ENCODE measurements around the gene EBLN1. TPM values are rescaled to one million over a fixed set of nuclear protein-coding genes. Genes with fewer than 3 reads are reported as not detected.

EBLN1 gene
- total RNA-seq, result not detected
- long read RNA-seq, donor 1, result 0 reads
- long read RNA-seq, donor 2, result 0 reads

DNA sequence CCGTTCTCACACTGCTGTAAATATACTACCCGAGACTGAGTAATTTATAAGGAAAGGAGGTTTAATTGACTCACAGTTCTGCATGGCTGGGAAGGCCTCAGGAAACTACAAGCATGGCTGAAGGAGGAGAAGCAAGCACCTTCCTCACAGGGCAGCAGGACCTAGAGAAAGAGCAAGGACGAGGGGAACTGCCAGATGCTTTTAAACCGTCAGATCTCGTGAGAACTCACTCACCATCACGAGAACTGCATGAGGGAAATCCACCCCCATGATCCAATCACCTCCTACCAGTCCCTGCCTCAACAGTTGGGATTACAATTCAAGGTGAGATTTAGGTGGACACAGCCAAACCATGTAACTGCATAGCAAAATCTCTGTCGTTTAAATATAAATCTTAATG lies at the start of gene EBLN1:
TSS of gene EBLN1 (minus strand) at position 174 of the 400 bp plus-strand sequence. CDS start 8,032 bp downstream, outside the sequence.
- no peak for DNase-seq (ENCODE audit: low spot score)
- intact Hi-C loops (cut with DNase I), result no loop called here

DNA sequence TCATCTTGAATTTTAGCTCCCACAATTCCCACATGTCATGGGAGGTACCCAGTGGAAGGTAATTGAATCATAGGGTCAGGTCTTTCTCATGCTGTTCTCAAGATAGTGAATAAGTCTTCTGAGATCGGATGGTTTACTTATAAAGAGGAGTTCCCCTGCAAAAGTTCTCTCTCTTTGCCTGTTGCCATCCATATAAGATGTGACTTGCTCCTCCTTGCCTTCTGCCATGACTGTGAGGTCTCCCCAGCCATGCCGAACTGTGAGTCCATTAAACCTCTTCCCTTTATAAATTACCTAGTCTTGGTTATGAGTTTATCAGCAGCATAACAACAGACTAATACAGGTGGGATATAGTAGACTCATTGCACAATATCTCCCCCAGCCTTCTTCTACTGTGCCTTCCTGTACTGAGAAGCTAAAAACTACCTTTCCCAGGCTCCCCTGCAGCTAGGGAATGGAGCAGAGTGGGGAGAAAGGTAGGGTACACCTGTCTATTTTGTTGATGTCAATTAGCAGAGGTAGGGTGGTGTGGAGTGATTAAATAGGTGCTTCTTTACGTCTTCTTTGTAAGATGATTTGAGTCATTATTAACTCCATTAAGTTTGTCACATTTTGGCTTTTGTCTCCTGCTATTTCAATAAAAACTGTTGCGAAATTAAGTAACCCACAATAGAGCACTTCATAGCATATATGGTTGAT lies 48.2 kb upstream of the EBLN1 start:
- intact Hi-C loops (cut with DNase I), result no loop called here
- no peak for DNase-seq (ENCODE audit: low spot score)

DNA sequence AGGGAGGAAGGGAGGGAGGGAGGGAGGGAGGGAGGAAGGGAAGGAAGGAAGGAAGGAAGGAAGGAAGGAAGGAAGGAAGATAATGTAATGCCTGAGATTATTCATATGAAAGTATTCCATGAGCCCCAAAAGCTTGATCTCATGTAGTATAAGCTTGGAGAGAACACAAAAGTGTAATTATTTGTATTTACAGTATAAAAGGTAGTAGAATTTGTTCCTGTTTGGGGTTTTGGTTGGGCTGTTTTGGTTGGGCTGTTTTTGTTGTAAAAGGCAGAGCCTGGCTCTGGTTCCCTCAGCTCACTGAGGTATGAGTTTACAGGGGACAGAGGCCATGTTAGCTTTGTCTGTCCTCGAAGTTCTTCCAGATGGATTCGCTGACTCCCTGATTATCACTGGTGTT lies 45.3 kb upstream of the EBLN1 start:
- no peak for DNase-seq (ENCODE audit: low spot score)
- intact Hi-C loops (cut with DNase I), result no loop called here

DNA sequence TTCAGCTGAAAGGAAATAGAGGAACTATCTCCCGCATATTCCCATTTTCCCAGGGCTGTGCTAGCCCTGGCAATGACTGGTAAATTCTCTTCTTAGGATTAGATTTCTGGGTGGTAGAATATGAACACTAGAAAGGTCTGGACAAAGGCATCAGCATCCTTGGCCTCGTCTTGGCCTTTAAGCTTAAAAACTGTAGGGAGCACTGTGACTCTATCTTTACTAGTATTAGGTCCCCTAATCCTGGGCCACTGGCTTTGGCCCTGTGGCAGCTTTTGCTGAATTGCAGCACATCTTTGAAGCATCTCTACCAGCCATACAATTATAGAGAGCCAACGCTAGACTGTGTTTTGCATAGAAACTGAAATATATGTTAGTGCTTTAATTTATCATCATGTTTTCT lies 41.5 kb upstream of the EBLN1 start:
- intact Hi-C loops (cut with DNase I), result loop anchor here in 1 of 2 donors (10.0 kb wide), 1 partner anchor 176 kb away; no protein-coding TSS in a partner anchor
- DNase-seq (ENCODE audit: low spot score), result no peak

DNA sequence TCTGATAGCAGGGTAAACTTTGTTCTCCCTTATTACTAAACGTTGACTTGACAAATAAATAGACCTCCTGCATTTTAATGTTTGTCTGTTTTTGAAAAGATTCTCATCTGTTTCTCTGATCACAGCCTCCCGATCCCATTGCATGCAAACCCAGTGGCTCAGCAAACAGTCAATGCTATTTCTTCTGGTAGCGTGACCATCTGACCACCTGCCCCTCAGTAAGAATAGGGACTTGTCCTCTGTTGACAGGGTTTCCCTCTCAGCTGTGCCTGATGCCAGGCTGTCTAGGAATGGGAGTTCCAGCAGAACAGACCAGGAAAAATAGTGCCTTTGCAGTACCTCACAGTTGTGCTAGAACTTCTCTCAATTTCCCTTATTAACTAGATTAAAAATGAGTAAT lies 40.7 kb upstream of the EBLN1 start:
- intact Hi-C loops (cut with DNase I), result loop anchor here in 1 of 2 donors (10.0 kb wide), 1 partner anchor 176 kb away; no protein-coding TSS in a partner anchor
- no peak for DNase-seq (ENCODE audit: low spot score)

DNA sequence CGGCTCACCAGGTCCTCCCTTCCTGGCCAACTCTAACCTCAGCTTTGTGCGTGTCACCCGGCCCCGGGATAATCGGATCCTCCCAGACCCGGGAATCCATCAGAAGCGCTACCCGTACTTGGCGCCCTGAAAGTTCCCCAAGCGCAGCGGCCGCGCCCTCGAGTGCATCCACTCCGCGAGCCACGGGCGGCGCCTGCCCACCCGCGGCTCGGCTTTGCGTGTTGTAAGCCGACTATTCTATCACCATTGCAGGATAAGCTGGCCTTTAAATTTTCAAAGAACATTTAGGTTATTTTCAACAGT lies 35.7 kb upstream of the EBLN1 start:
- peak; percentile 91 for DNase-seq (ENCODE audit: low spot score)
- intact Hi-C loops (cut with DNase I), result loop anchor here in 1 of 2 donors (5.0 to 10.0 kb wide), 2 partner anchors 64 to 181 kb away; partner anchors contain the start of gene COMMD3

DNA sequence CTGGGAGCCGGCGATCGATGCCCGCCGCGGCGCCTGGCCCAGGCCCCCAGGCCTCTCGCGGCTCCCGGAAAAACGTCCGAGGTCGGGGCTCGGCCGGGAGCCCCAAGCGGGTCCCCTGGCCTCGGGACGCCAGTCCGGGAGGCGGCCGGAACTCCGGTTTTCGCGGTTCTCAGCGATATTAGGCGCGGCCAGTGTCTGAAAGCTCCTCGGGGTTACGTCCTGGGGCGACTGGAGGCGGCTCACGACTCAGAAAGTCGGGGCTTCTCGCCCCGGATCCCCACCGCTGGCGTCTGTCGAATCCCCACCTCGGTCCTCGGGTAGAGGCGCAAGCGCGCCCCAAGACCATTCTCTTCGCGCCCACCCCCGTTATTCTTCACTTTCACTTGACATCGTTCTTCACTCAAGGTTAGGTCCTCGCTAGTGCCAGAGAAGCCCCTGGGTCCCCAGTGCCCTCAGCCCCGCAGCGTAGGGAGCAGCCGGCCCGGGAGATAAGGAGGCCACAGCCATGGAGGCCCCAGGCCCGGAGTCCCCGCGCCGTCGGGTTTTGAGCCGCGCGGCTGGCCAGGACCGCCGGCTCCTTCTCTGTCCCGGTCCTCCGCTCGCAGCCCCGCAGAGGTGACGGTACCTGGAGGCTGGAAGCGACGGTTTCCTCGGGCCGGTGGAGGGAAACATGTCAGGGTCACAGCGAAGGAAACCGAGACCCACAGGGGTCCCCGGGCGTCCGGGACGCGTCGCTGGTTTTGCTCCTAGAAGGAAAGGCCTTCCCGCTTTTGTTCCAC lies 35.2 kb upstream of the EBLN1 start:
- DNase-seq (ENCODE audit: low spot score), result peak; percentile 86
- intact Hi-C loops (cut with DNase I), result loop anchor here in 1 of 2 donors (5.0 to 10.0 kb wide), 2 partner anchors 64 to 182 kb away; partner anchors contain the start of gene COMMD3

DNA sequence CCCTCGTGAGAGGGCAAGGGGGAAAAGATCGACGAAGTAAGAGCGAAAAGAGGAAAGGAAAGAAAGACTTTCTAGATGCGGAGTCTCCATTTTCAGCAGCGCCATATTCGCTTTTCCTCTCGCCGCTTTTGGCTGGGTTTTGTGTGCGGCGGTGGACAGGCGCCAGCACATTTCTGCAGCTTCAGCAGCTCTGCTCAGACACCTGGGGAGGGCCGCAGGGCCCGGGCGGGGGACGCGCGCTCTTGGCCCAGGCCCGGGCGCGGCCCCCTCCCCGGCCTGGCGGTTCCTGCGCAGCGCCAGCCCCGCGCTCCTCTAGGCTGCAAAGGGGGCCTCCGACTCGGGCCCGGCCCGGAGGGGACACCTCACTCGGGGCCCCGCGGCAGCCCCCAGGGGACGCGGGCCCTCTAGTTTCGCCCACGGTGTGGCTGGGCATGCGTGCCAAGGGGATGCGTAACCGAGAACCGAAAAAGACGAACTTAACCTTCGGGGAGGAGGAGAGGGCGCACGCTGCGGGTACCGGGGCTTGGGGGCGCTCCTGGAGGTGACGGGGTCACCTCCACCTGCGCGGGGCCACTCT lies 34.5 kb upstream of the EBLN1 start:
- intact Hi-C loops (cut with DNase I), result loop anchor here in 1 of 2 donors (5.0 to 10.0 kb wide), 2 partner anchors 65 to 182 kb away; partner anchors contain the start of gene COMMD3
- DNase-seq (ENCODE audit: low spot score), result peak; percentile 86

DNA sequence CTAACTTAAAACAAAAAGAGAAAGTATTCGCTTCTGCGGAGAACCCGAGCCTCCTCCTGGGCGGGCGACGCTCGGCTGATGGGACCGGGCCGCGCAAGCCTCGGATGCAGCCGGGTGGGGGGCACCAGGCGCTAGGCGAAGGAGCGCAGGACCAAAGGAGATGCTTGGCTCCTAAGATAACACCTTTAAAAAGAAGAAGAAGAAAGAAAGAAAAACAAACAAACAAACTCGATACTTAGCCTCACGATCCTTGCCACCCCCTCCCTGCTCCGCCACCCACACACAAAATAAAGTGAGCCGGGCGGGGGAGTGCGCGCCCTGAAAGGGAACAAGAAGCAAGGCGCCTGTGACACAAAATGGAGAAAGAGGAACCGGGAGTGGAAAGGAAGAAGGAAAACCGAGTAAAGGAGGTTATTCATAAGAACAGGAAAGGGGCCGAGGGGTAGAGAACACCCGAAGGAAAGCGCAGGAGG lies 34.0 kb upstream of the EBLN1 start:
- peak; percentile 89 for DNase-seq (ENCODE audit: low spot score)
- intact Hi-C loops (cut with DNase I), result loop anchor here in 1 of 2 donors (5.0 to 10.0 kb wide), 2 partner anchors 66 to 183 kb away; partner anchors contain the start of gene COMMD3

DNA sequence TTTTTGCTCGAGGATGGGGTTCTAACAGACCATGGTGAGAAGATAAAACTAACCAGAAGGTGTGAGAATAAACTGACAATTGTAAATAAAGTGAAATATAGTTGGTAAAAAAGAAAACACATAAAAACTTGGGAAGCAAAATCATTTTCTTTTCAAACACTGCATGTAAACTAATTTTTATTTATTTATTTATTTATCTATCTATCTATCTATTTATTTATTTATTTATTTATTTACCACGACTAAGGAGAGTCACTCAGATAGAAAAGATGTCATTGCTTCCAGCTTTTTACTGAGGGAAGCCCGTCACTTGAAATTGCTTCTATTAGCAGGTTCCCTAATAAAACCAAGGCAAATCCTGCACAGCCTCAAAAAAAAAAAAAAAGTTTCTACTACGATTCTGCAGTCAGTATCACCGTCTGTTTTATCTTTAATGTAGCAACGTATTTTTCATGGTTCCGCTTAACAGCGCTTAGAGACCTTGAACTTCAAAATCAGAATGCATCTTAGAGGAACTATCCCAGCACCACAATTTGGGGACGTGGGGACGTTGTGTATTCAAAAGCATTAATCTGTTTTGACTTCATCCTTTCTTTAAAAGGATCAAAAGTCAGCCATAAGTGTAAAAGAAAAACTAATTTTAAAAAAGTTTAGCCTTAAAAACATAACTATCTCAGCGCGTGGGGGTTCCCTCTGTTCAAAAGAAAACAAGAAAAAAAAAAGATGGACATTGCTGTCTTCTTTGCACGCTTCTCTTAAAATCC lies 33.3 kb upstream of the EBLN1 start:
- no peak for DNase-seq (ENCODE audit: low spot score)
- intact Hi-C loops (cut with DNase I), result loop anchor here in 1 of 2 donors (5.0 to 10.0 kb wide), 2 partner anchors 66 to 184 kb away; partner anchors contain the start of gene COMMD3

DNA sequence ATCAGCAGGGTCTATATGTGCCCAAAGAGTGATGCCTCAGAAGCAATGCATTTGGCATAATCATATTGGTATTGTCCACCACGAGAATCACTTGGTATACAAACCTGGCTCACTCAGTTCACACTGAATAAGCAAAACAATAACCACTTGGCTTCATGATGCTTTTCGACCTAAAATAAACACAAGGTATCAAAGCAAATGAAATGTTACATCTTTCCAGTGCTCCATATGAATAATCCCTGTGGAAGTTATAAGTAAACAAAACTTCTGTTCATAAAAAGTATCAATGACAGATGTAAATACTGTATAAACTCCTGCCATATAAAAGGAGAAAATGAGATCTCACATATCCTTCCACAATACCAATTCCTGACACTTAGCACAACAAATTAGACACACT lies 29.8 kb upstream of the EBLN1 start:
- intact Hi-C loops (cut with DNase I), result no loop called here
- DNase-seq (ENCODE audit: low spot score), result no peak

DNA sequence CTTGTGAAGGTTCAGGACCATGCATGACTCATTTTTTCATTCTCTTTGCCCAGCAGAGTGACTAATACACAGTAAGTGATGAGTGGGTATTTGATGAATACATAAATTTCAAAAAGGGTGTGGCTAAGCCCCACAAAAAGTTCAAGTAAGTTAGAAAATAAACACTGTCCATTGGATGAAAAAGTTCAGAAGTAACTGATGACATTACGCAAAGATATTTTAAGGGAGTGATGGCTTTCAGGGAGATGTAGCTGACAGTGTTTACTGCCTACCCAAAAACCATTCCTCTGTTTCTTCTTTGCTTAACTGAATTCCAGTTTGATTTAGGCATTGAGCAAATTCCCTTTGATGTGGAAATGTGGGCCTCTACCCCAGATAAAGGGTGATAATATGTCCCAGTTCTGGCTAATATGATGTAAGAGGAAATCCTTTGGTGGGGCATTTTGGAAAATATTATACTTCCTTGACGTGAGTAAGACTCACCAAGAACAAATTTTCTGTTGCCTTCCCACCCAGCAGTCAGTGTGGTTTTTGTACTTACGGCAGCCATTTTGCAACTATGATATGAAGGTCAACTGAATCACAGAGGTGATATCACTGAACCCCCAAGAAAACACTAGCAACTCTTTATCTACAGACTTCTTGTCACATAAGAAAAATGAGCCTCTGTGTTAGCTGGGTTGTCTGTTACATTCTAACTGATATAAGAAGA lies 29.0 kb upstream of the EBLN1 start:
- intact Hi-C loops (cut with DNase I), result no loop called here

DNA sequence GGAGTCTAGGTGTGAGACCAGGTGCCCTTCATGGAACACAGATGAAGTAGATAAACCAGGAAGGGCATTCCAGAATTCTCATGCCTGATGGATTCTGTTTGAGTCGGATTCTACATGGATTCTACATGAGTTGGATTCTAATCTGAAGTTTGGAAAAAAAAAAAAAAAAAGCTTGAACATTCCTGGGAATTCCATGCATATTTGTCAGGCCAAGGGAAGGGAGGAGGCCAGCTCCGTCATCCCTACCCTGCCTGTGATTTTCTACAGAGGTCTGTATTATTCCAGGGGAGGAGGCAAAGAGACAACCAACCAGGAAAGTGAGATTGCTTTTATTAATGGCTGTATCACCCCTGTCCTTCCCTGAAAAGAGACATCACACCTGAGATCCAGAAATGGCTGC lies 27.8 kb upstream of the EBLN1 start:
- intact Hi-C loops (cut with DNase I), result no loop called here
- no peak for DNase-seq (ENCODE audit: low spot score)

More for the DNA sequence above, 29.0 kb upstream of the EBLN1 start:
- no peak for DNase-seq (ENCODE audit: low spot score)

DNA sequence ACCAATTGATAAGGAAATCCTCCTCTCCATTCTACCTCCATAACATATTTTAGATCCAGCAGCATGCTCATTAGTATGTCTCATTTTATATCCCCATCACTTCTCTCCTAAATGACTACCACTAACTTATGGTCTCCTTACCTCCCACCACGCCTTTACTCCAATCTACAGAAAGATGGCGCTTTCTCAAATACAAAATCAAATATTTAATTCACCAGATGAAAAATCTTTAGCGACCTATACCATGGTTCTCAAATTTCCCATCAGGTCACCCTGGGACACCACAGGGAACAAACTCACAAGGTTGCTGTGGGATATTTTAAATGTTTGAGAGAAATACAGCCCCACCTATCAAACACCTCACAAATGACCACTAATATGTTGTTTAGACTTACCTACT lies 27.0 kb upstream of the EBLN1 start:
- intact Hi-C loops (cut with DNase I), result no loop called here
- DNase-seq (ENCODE audit: low spot score), result no peak

DNA sequence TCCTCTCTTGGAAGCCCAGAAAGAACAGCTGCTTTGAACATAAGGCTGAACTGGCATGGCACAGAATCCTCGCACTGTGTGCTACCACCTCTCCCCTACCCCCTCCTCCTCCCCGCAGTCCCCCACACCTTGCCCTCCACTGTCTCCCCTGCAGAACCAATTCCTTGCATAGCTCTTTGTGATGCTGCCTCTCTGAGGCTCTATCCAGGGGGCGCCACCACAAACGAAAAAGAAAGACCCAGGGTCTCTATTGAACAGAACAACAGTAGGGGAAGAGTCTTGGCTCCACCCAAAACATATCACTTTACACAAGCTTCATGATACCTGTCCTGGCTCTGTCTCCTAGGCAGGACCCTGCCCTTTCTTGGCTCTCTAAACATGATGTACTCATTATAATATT lies 26.2 kb upstream of the EBLN1 start:
- intact Hi-C loops (cut with DNase I), result no loop called here
- no peak for DNase-seq (ENCODE audit: low spot score)

DNA sequence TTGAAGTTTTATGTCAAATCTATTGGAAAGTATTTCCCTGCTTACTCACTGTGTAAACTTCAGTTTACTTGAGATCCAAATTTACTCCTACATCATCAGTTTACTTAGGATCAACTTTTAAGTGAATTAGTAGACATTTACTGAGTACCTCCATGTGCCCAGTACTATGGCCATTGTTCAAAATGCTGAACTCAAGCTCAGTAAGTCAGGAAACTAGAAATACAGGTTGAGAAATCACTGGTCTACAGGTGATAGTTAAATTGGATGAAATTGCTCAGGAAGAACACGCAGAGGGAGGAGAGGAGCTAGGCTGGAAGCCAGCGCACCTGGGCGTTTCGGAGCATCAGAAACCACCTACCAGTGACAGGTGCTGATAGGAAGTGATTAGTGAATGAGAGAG lies 25.5 kb upstream of the EBLN1 start:
- intact Hi-C loops (cut with DNase I), result no loop called here
- DNase-seq (ENCODE audit: low spot score), result no peak

DNA sequence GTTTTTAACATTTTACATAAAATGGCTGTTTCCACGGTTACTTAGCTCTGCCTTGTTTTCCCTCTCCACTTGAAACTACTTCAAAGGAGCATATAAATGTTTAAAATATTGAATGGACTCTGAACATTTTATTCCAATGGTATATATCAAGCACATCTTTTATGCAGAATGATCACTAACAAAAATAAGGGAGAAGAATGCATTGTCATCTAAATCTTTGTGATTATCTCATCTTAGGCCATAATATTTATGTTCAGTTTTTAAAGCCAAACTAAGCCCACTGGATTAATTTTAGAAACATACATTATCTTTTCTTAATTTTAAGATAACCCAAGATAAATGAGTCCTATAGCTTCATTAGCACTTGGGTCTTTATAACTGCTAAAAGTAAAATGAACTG lies 13.4 kb upstream of the EBLN1 start:
- intact Hi-C loops (cut with DNase I), result no loop called here
- DNase-seq (ENCODE audit: low spot score), result no peak

DNA sequence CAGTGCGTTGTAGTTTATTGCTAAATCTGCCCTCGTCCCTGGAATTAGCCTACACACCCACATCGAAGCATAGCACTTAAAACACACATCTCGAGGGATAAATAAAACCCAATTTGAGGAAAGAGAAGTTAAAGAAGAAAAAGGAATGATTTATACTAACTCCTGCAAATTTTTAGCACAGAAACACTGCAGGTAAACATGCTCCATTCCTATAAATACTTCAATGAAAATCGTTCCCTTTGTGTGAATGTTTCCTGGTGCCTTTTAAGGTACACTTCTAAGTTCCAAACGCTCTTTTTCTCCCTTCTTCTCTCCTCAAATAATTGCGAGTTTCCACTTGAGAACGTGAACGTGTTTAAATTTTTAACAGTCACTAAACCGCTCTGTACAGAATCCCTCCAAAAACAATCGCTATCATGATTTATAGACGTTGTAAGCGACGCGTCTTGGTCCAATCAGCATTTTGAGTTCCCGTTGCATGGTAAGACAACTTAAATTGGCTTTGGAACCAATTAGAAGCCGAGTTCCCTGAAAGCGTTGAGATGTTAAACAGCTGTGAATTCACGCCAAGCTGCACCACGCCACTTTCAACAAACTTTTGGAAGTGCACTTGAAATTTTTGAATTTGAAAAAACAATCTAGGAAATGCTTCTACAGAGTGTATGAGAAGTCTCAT lies 12.5 kb upstream of the EBLN1 start:
- intact Hi-C loops (cut with DNase I), result no loop called here
- DNase-seq (ENCODE audit: low spot score), result no peak

Measured in posterior vena cava (tissue), 2 donors.